ENCODE data around the gene GALNT4. TPM values are rescaled to one million over a fixed set of nuclear protein-coding genes. Genes with fewer than 3 reads are reported as not detected.

GALNT4 gene
- total RNA-seq, 1 donor from 2014 or later = 6.4 TPM

DNA sequence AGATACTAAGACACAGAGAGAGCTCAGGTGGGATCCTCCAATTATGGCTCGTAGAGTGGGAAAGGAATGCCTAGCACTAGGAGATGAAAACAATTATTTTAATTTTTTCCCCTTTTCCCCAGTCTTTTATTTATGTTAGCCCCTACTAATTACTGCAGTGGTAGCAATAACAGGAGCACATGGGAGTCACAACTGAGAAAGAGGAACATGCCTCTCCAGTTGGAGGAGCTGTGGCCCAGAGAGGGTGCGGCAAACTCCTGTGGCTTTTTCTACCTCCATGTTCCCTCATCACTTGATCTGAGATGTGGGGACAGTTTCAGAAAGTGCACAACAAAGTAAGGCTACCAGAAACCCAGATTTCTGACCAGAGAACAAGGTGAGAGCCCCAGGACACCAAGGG is 27.2 kb upstream of the GALNT4 start:
- Mint-ChIP-seq H3K4me3 (no peak overlapping the region), H3K4me1 (no peaks in the 10 kb centered on the region), H3K27me3 (ENCODE audit: low read depth) (no peaks in the 10 kb centered on the region), H3K36me3 (peaks cover 4% of the 10 kb centered on the region), H3K9me3 (peaks cover 18% of the 10 kb centered on the region), H3K27ac (no peak overlapping the region)
- TF ChIP-seq, protein P1, sequence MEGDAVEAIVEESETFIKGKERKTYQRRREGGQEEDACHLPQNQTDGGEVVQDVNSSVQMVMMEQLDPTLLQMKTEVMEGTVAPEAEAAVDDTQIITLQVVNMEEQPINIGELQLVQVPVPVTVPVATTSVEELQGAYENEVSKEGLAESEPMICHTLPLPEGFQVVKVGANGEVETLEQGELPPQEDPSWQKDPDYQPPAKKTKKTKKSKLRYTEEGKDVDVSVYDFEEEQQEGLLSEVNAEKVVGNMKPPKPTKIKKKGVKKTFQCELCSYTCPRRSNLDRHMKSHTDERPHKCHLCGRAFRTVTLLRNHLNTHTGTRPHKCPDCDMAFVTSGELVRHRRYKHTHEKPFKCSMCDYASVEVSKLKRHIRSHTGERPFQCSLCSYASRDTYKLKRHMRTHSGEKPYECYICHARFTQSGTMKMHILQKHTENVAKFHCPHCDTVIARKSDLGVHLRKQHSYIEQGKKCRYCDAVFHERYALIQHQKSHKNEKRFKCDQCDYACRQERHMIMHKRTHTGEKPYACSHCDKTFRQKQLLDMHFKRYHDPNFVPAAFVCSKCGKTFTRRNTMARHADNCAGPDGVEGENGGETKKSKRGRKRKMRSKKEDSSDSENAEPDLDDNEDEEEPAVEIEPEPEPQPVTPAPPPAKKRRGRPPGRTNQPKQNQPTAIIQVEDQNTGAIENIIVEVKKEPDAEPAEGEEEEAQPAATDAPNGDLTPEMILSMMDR (IDR thresholded peaks at IDR 0.05; ENCODE audit: unreplicated experiment) = no peak
- DNase-seq (ENCODE audit: low spot score in 2 of 2, unreplicated experiment in 2 of 2) = no peak

- Mint-ChIP-seq H3K36me3 (no peaks in the 10 kb centered on the region), H3K4me1 (peaks cover 24% of the 10 kb centered on the region), H3K4me3 (no peak overlapping the region), H3K27me3 (ENCODE audit: low read depth) (no peaks in the 10 kb centered on the region), H3K27ac (no peak overlapping the region), H3K9me3 (peaks cover 3% of the 10 kb centered on the region)
- no peak for DNase-seq (ENCODE audit: low spot score in 2 of 2, unreplicated experiment in 2 of 2)
- TF ChIP-seq, protein P1 (IDR thresholded peaks at IDR 0.05; ENCODE audit: unreplicated experiment) = no peak
Measured at GRCh38 chr12:89547101-89547500, 22.5 kb upstream of the GALNT4 start.

DNA sequence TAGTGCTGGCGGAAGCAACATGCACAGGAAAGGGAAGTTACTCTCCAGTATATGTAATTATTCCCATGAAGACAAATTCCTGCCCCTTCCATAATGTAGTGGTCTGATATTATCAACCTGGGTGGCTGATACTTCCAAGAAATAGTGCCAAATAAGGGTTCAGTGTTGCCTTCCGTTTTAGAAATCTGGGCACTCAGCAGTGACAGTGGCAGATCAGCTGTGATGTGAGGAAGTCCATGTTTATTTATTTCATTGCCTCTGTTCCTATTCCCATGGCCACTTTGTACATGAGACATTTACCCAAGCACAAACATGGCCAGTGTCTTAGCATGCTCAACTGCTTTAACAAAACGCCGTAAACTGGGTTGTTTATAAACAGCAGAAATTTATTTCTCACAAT is 21.6 kb upstream of the GALNT4 start:
- Mint-ChIP-seq H3K27ac (no peak overlapping the region), H3K4me1 (peaks cover 24% of the 10 kb centered on the region), H3K4me3 (no peak overlapping the region), H3K9me3 (no peaks in the 10 kb centered on the region), H3K36me3 (no peaks in the 10 kb centered on the region), H3K27me3 (ENCODE audit: low read depth) (no peaks in the 10 kb centered on the region)
- TF ChIP-seq, protein P1 (IDR thresholded peaks at IDR 0.05; ENCODE audit: unreplicated experiment) = no peak
- no peak for DNase-seq (ENCODE audit: low spot score in 2 of 2, unreplicated experiment in 2 of 2)

DNA sequence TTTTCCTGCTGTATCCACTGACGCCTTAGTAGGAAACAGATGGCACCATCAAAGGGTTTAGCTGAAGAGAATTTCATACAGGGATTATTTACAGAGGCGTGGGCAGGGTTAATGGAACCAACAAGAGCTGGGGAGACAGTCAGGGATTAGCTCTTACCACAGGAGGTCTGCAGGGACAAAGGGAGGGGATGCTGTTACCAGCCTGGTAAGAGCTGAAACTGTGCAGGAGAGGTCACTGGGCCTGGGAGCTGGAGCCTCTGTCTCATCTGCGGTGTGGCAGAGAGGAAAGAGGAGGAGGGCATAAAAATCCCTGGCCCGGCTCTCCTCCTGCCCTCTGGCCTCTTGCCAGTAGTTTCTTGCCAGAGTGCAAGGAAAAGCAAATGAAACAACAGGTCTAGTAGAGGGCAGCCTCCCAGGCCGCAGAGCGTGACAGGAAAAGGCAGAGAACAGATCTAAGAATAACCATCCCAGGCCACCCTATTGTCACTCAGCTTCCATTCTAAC is 20.1 kb upstream of the GALNT4 start:
- Mint-ChIP-seq H3K9me3 (no peaks in the 10 kb centered on the region), H3K36me3 (no peaks in the 10 kb centered on the region), H3K27me3 (ENCODE audit: low read depth) (no peaks in the 10 kb centered on the region), H3K4me3 (no peak overlapping the region), H3K4me1 (peaks cover 32% of the 10 kb centered on the region), H3K27ac (no peak overlapping the region)
- TF ChIP-seq, protein P1 (IDR thresholded peaks at IDR 0.05; ENCODE audit: unreplicated experiment) = no peak
- no peak for DNase-seq (ENCODE audit: low spot score in 2 of 2, unreplicated experiment in 2 of 2)

DNA sequence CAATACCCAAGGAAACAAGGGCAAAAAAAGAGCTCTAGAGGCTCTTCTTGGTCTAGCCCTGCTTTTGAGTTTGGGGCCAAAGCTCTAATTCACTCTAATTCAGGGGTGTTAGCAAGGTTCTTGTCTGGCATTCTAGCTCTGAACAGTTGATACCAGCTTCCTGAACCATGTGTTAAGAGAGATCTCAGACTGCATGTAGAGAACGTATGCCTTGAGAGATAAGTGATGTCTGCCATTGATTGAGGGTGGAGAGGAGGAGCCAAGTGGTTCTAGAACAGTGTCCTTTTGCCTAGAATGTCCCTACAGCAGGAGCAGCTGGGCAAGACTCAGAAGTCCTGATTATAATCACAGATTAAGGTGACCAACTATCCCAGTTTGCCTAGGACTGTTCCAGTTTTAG is 19.4 kb upstream of the GALNT4 start:
- Mint-ChIP-seq H3K27ac (no peak overlapping the region), H3K27me3 (ENCODE audit: low read depth) (no peaks in the 10 kb centered on the region), H3K4me3 (no peak overlapping the region), H3K4me1 (peaks cover 33% of the 10 kb centered on the region), H3K9me3 (no peaks in the 10 kb centered on the region), H3K36me3 (no peaks in the 10 kb centered on the region)
- TF ChIP-seq, protein P1 (IDR thresholded peaks at IDR 0.05; ENCODE audit: unreplicated experiment) = no peak
- no peak for DNase-seq (ENCODE audit: low spot score in 2 of 2, unreplicated experiment in 2 of 2)

Measured in mesothelial cell of epicardium (in vitro differentiated cells).